SJCRH30 (cell line): ENCODE results near the gene TENT4B. TPM values are rescaled to one million over a fixed set of nuclear protein-coding genes. Genes with fewer than 3 reads are reported as not detected.

ENCODE experiments used
- DNase-seq, 2 experiments: peaks; one replicate each; pipeline ENCODE4 v3.0.0-alpha.2; 2015 to 2020
- H3K27ac ChIP-seq: fragments of 250-450 bp; sonication (Bioruptor Pico); 2 replicates; pipeline ENCODE4 v1.5.1; 2020; ENCODE audit warnings: mild to moderate bottlenecking, moderate library complexity
- H3K27me3 ChIP-seq: fragments of 250-450 bp; sonication (Bioruptor Pico); 2 replicates; pipeline ENCODE4 v1.5.1; 2020; ENCODE audit warnings: mild to moderate bottlenecking, moderate library complexity
- H3K36me3 ChIP-seq: fragments of 250-450 bp; sonication (Bioruptor Pico); 2 replicates; pipeline ENCODE4 v1.5.1; 2020; ENCODE audit warnings: mild to moderate bottlenecking, moderate library complexity
- H3K4me1 ChIP-seq: fragments of 250-450 bp; sonication (Bioruptor Pico); 2 replicates; pipeline ENCODE4 v1.5.1; 2020; ENCODE audit warnings: mild to moderate bottlenecking, moderate library complexity
- H3K4me3 ChIP-seq: fragments of 250-450 bp; sonication (Bioruptor Pico); 2 replicates; pipeline ENCODE4 v1.5.1; 2020; ENCODE audit warnings: mild to moderate bottlenecking, moderate library complexity
- H3K9me3 ChIP-seq: fragments of 250-450 bp; sonication (Bioruptor Pico); replicated peaks from 2 replicates; pipeline ENCODE4 v1.5.1; 2020; ENCODE audit warnings: mild to moderate bottlenecking, moderate library complexity
- total RNA-seq: library from RNA; depleted of rRNA; stranded (reverse); fragments of >200 nt; shearing (Covaris generic); gene quantifications from 2 replicates; pipeline ENCODE4 v1.2.3, GENCODE V29; 2014

The TENT4B gene
- total RNA-seq, 1 experiment from 2014 or later, result 12.4 TPM

GRCh38 chr16:50260206-50261159 lies 107.4 kb downstream of the TENT4B start:
- Histone ChIP-seq H3K36me3 (no peaks in the 10 kb centered on the region), H3K27ac (peak overlapping the region; percentile 91), H3K27me3 (no peaks in the 10 kb centered on the region), H3K9me3 (no peaks in the 10 kb centered on the region), H3K4me1 (peaks cover 31% of the 10 kb centered on the region), H3K4me3 (peak overlapping the region; percentile 17)
- no peak for DNase-seq

GRCh38 chr16:50261160-50261706 lies 108.1 kb downstream of the TENT4B start:
- no peak overlapping the region for H3K27ac ChIP-seq
- H3K4me1 ChIP-seq, result peaks cover 38% of the 10 kb centered on the region
- H3K27me3 ChIP-seq, result no peaks in the 10 kb centered on the region
- no peaks in the 10 kb centered on the region for H3K36me3 ChIP-seq
- H3K4me3 ChIP-seq, result no peak overlapping the region
- no peaks in the 10 kb centered on the region for H3K9me3 ChIP-seq
- DNase-seq, result no peak

- no peaks in the 10 kb centered on the region for H3K36me3 ChIP-seq
- DNase-seq, result no peak
- H3K9me3 ChIP-seq, result no peaks in the 10 kb centered on the region
- peaks cover 38% of the 10 kb centered on the region for H3K4me1 ChIP-seq
- H3K4me3 ChIP-seq, result no peak overlapping the region
- H3K27ac ChIP-seq, result no peak overlapping the region
- H3K27me3 ChIP-seq, result no peaks in the 10 kb centered on the region
These were observed 108.7 kb downstream of the TENT4B start for GRCh38 chr16:50261707-50262235.

- H3K4me1 ChIP-seq, result peaks cover 48% of the 10 kb centered on the region
These were observed 110.2 kb downstream of the TENT4B start for GRCh38 chr16:50263060-50263909.

GRCh38 chr16:50263940-50264929 lies 111.1 kb downstream of the TENT4B start:
- DNase-seq, result no peak
- Histone ChIP-seq H3K27me3 (no peaks in the 10 kb centered on the region), H3K4me1 (peaks cover 45% of the 10 kb centered on the region), H3K9me3 (no peaks in the 10 kb centered on the region), H3K4me3 (no peak overlapping the region), H3K36me3 (no peaks in the 10 kb centered on the region), H3K27ac (no peak overlapping the region)

More at GRCh38 chr16:50263060-50263909, 110.2 kb downstream of the TENT4B start:
- Histone ChIP-seq H3K9me3 (no peaks in the 10 kb centered on the region), H3K4me3 (no peak overlapping the region), H3K27ac (no peak overlapping the region), H3K27me3 (no peaks in the 10 kb centered on the region), H3K36me3 (no peaks in the 10 kb centered on the region)
- DNase-seq, result peak in 1 of 2 experiments; percentile 44

GRCh38 chr16:50265260-50265659 lies 112.2 kb downstream of the TENT4B start:
- peak; percentile 72 to 82 for DNase-seq

GRCh38 chr16:50265716-50266336 lies 112.7 kb downstream of the TENT4B start:
- Histone ChIP-seq H3K27me3 (no peaks in the 10 kb centered on the region), H3K4me3 (peak overlapping the region; percentile 61), H3K4me1 (peaks cover 39% of the 10 kb centered on the region), H3K27ac (peak overlapping the region; percentile 93), H3K9me3 (no peaks in the 10 kb centered on the region), H3K36me3 (no peaks in the 10 kb centered on the region)
- DNase-seq, result no peak

More at GRCh38 chr16:50265260-50265659, 112.2 kb downstream of the TENT4B start:
- Histone ChIP-seq H3K4me1 (peaks cover 39% of the 10 kb centered on the region), H3K9me3 (no peaks in the 10 kb centered on the region), H3K4me3 (no peak overlapping the region), H3K27me3 (no peaks in the 10 kb centered on the region), H3K36me3 (no peaks in the 10 kb centered on the region), H3K27ac (peak overlapping the region; percentile 93)

- H3K4me1 ChIP-seq, result peaks cover 39% of the 10 kb centered on the region
- no peaks in the 10 kb centered on the region for H3K27me3 ChIP-seq
- no peaks in the 10 kb centered on the region for H3K36me3 ChIP-seq
- peak; percentile 88 to 91 for DNase-seq
- no peaks in the 10 kb centered on the region for H3K9me3 ChIP-seq
- H3K4me3 ChIP-seq, result peak within 1 kb of the TSS; percentile 61
- H3K27ac ChIP-seq, result peak within 1 kb of the TSS; percentile 93
These were observed 113.4 kb downstream of the TENT4B start, which contains the start of gene ADCY7 for GRCh38 chr16:50266337-50267091. TSS of gene ADCY7 (plus strand) at chr16:50266551. CDS start at chr16:50288180, 21,629 bp downstream.

GRCh38 chr16:50267151-50267631 lies 114.1 kb downstream of the TENT4B start:
- DNase-seq, result peak in 1 of 2 experiments; percentile 53
- Histone ChIP-seq H3K36me3 (no peaks in the 10 kb centered on the region), H3K4me3 (peak overlapping the region; percentile 61), H3K27ac (peak overlapping the region; percentile 93), H3K9me3 (no peaks in the 10 kb centered on the region), H3K27me3 (no peaks in the 10 kb centered on the region), H3K4me1 (peaks cover 39% of the 10 kb centered on the region)

- H3K4me3 ChIP-seq, result no peak overlapping the region
- peaks cover 39% of the 10 kb centered on the region for H3K4me1 ChIP-seq
- H3K9me3 ChIP-seq, result no peaks in the 10 kb centered on the region
- no peak overlapping the region for H3K27ac ChIP-seq
- no peaks in the 10 kb centered on the region for H3K36me3 ChIP-seq
- no peak for DNase-seq
- no peaks in the 10 kb centered on the region for H3K27me3 ChIP-seq
These were observed 114.5 kb downstream of the TENT4B start for GRCh38 chr16:50267651-50268050.

GRCh38 chr16:50268352-50268751 lies 115.2 kb downstream of the TENT4B start:
- H3K9me3 ChIP-seq, result no peaks in the 10 kb centered on the region

GRCh38 chr16:50269061-50269705 lies 116.1 kb downstream of the TENT4B start:
- DNase-seq, result no peak
- Histone ChIP-seq H3K36me3 (no peaks in the 10 kb centered on the region), H3K27ac (no peak overlapping the region), H3K27me3 (no peaks in the 10 kb centered on the region), H3K9me3 (no peaks in the 10 kb centered on the region), H3K4me3 (no peak overlapping the region), H3K4me1 (peaks cover 35% of the 10 kb centered on the region)

More at GRCh38 chr16:50268352-50268751, 115.2 kb downstream of the TENT4B start:
- peaks cover 39% of the 10 kb centered on the region for H3K4me1 ChIP-seq
- H3K27me3 ChIP-seq, result no peaks in the 10 kb centered on the region
- peak; percentile 56 to 76 for DNase-seq
- H3K4me3 ChIP-seq, result no peak overlapping the region
- H3K36me3 ChIP-seq, result no peaks in the 10 kb centered on the region
- H3K27ac ChIP-seq, result no peak overlapping the region; the same call in 1 of the 2 replicates
